Pulmonary artery endothelial cell (primary cell): ENCODE results near the gene AJAP1. TPM values are rescaled to one million over a fixed set of nuclear protein-coding genes. Genes with fewer than 3 reads are reported as not detected.

Experiments used
- DNase-seq: peaks from one replicate; pipeline ENCODE4 v3.0.0-alpha.2; 2011; ENCODE audit warnings: low read depth, low spot score
- total RNA-seq: library from RNA; depleted of rRNA; stranded (reverse); fragments of >200 nt; gene quantifications from 2 replicates; pipeline ENCODE4 v1.2.3, GENCODE V29; 2014

The AJAP1 gene
- total RNA-seq, 1 donor from 2014 or later = not detected

DNA sequence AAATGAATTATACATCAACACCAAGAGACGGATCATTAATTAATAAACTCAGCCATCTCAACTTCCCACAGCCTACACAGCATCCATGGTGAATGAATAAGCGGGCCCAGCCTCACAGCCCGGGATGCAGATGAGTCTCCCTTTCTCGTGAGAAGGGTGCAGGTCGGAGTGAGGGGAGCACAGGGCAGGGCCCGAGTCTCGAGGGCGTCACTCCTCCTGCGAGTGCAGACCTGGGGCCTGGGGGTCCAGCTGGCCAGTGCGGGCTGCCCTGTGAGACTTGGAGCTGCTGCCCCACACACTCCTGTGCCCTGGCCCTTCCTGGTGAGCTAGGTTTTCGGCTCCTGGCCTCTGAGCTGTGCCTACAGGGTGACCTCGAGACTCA lies 74.7 kb downstream of the AJAP1 start:
- no peak for DNase-seq

DNA sequence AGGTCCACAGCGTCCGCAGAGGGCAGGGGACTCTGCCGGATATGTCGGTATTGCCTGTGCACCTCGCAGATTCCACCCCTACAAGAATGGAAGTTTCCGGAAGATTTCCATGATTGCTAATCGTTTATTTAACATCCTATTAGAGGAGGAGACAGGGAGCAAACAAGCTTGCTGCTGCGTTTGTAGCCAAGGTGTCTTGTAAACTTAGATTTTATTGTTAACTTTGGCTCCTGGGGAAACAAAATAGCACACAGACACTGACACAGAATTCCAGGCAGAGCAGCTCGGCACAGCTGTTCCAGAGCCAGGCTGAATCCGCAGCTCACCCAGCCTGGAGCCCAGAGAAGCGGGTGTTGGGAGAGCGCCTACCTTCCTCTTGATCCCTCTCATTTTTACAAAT lies 75.7 kb downstream of the AJAP1 start:
- no peak for DNase-seq

DNA sequence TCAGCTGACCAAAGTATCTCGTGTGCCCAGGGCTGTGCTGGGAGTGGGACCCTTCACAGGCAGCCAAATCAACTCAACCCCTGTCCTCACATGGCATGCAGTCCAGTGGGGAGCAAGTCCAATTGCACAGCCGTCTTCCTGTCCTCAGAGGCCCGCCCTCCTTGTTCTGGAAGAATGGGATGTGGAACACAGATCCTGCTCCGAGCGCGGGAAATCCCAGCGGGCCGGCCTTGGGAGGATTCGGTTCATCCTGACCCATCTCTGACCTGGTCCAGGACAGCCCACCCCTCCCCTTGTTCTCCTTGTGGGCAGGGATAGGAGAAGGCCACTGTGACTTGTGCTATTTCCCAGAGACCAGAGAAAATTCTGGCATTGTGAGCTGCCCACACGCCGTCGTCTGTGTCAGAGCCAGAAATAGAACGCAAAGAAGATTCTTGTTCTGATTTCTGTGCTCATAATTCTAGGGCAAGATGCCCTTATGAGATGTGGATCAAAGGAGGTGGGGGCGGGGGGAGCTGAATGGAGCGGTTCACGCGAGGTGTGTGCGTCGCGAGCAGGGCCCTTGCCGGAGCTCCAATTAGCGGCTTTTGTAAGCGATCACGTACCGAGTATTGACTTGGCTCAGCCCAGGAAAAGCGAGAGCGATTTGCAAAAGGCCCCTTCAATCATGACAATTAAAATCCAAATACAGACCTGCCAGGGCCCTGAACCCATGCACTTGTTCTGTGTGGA lies 79.2 kb downstream of the AJAP1 start:
- DNase-seq = no peak

DNA sequence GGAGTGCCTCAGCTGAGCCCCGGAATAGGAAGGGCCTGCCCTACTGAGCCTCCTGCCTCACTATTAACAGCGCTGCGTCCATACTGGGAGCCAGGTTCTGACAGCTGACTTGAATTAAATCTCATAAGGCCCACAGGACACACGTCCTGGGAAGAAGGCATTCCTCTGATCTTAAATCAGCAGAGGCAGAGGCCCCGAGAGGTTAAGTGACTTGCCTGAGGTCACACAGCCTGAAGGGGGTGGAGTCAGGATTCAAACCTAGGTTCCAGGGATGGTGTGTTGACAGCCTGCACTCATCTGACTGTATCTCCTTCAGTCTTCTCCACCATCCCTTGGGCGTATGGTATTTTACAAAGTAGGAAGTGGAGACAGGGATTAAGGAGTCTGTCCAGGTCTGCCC lies 79.8 kb downstream of the AJAP1 start:
- DNase-seq = no peak

DNA sequence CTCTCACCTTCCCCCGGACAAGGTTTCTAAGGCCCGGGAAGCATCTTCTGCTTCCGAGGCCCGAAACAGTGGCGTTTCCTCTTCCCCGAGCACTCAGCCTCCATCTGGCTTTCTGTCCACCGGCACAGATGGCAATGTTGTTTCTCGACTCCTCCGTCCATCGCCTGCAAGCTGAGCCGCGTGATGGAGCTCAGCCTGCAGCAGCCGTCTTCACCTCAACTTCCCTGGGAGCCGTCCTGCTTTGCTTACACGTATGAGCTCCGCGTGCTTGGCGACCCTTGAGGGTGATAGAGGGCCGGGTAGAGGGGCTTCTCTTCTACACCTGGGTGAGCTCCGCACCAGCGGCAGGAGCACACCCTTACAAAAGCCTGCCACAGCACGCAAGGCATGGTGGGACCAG lies 80.4 kb downstream of the AJAP1 start:
- no peak for DNase-seq

DNA sequence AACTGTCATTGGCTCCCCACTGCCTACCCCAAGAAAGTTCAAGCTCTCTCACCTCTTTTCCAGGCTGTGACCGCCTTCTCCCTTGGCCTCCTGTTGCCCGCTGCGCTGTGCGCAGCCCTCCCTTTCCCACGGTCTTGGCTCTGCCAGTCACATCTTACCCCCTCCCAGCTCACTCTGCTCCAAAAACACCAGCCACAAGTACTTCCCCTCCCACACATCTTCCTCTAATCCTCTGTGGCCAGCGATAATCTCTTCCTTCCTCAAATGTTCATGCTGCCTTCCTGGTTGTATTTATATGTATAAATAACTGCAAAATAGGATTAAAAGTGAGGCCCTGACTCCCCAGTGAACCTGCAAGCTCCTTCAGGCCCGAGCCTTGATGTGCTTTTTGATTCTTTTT lies 81.8 kb downstream of the AJAP1 start:
- no peak for DNase-seq

DNA sequence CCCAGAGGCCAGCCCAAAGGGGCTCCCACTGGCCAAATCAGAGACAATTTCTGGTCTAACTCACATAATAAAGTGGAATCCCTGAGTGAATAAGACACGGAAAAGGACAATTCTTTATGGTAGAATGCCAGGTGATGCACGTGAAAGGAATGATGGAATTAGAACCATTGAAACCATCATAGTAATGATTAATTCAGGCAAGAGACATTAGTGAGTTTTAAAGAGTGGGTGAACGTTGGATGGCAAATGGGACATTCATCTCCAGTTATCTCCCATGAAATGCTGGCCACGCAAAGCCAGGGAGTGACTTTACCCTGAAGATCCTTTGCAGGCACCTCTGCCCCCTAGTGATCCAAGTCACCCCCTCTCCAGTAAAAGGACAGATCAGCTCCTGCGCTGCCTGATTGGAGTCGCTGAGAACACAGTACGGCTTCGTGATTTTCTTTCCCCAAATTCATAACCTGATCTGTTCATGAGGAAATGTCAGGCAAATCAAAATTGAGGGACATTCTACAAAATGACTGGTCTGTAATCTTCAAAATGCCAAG lies 87.5 kb downstream of the AJAP1 start:
- DNase-seq = no peak

DNA sequence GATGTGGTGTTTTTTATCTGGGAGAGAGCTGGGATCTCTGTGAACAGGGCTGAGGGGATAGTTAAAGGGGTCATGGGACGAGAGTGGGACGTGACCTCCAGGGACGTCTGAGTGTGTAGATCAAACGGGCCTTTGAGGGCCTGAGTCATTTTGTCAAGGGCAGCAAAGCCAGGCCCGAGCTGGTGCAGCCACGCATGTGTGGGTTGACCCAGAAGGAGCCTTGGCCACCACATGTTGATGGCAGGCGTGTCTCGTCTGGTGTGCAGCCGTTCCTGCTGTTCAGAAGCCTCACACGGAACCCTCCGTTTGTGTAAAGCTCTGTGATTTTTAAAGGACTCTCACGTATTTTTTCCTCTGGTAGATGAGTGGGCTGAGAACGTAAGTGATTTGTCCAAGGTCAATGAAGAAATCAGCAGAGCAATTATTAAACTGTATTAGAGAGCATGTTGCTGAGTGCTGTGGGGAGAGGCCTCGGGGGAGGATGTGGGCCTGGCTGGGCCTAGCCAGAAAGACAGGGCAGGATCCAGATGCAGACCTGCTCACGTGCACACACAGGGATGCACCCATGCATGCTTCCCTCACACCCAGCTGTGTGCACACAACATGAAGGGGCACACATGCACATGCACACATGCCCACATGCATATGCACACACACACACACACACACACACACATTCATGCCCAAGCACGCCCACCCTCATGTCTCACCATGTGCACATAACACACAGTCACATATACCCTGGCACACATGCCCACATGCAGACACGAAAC lies 89.8 kb downstream of the AJAP1 start:
- no peak for DNase-seq

DNA sequence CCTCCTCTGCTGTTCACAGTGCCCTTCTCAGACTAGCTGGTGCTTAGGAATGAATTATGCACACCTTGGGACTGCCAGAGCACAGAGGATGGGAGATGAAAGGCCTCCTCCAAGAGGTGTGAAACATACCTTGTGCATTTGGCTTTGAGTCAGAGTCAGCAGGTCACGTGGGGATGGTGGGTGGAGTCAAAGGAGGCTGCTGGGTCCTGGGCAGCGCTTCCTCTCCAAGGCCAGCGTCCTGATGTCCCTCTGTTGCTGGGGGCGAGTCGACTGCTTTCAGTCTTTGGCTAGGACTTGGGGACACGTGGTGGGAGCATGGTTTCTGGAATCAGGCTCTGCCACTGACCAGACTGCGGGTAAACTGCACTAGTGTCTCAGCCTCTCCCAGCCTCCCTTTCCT lies 91.2 kb downstream of the AJAP1 start:
- DNase-seq = no peak

DNA sequence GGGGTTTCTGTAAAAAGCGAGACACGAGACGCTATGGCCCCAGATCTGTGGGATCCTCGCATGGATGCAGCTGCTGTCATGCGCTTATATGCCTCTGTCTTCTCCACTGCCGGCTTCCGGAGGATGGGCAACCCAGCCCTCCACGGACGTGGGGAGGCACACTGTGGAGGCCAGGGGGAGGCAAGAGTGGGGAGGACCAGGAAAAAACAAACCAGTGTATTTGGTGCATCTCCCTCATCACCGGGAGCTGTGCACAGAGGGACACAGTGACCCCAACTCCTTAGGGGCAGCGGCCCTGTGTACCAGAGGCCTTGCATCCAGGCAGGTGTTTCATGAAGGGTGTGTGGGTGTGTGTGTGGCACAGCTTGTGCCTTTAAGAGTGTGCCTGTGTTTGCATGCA lies 95.0 kb downstream of the AJAP1 start:
- no peak for DNase-seq

DNA sequence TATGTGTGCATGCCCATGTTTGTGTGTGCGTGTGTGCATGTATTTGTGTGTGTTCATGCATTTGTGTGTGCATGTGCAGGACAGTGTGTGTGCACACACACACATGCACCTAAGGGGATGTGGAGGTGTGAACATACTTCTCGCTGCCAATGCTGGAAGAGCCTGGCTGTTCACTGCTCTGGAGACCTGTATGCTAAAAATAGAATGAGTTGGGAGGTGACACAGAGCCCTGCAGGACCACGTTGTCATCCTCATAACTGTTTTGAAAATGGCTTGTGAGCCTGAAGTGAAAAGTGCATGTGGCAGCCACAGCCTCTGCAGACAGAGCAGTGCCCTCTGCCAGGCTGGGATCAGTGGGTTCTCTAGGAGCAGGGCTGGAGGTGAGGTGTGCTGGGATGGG lies 95.8 kb downstream of the AJAP1 start:
- DNase-seq = no peak

DNA sequence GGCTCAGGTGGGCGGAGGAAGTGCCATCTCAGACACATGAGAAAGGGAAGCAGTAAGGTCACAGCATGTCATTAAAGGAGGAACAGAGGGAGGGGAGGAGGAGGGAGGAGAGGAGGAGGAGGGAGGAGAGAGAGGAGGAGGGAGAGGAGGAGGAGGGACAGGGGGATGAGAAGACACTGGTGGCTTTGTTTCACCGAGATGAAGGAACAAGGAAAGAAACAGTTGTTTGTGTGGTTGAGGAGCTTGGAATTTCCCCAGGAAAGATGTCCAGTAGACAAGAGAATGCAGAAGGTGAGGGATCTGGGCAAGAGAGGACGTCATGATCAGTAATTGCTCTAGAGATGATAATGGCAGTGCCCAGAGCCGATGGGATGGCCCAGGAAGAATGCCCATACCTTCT lies 97.7 kb downstream of the AJAP1 start:
- no peak for DNase-seq

DNA sequence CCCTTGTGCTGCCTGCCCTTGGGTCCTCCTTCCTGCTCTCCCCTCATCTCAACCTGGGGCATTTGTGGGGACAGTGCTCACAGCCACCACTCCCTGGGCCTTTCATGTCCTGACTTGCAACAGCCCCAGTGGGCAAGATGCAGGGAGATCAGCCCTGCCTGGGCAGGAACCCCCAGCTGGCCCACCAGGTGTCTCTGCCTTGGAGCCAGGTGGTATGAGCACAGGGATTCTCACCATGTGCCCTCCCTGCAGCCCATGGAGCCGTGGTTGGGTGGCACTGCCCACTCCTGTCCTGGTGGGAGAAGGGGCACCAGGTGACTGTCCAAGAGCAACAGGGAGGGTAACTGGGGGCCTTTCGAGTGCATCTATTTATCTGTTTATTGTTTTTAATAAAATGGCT lies 100.4 kb downstream of the AJAP1 start:
- DNase-seq = no peak

DNA sequence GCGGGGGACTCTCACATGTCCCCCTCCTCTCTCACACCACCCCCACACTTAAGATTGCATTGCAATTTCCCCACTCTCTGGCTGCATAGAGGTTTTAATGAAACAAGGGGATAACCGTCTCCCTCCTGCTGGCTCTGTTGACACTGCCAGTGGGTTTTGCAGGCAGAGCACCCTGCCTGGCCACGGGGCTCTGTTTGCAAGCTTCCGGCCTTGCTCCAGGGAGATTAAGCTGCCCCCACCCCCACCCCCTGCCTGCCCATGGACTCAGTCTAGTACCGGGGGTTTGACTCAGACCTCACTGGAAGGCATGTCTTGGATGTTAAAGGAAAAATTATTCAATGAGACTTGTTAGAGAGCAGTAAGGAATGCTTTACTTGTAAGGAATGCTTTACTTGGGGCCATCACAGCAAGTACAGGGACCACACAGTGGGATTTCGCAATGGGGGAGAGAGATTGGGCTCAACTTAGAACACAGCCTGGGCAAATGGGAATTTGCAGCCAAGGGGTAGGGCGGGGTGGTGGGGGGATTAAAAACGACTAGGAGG lies 101.0 kb downstream of the AJAP1 start:
- DNase-seq = no peak

DNA sequence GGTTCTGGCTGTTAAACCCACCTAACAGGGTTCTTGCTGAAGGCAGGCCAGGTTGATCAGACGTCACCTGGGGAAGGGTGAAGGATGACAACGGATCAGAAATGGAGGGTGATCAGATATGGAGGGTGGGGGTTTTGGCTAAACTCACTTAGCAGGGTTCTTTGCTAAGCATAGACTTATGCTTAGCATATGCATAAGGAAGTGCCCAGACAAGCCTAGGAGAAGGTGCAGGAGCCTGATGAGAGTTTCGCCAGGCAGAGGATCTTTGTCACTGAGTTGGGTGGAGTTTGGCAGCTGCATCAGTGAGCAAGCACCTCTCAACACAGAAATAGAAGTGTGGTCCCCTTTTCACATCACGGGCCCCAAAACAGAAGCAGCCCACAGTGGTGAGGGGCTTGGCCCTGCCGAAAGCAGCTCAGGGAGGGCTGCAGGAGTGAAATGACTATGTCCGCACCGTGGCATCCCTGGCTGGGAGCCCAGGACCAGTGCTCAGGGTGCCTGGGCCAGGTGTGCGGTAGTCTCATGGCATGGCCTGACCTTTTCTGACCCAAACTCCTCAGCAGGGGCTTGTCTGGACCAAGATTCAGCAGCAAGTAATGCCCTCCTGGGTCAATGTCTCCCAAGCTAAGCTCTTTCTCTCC lies 101.6 kb downstream of the AJAP1 start:
- DNase-seq = no peak

DNA sequence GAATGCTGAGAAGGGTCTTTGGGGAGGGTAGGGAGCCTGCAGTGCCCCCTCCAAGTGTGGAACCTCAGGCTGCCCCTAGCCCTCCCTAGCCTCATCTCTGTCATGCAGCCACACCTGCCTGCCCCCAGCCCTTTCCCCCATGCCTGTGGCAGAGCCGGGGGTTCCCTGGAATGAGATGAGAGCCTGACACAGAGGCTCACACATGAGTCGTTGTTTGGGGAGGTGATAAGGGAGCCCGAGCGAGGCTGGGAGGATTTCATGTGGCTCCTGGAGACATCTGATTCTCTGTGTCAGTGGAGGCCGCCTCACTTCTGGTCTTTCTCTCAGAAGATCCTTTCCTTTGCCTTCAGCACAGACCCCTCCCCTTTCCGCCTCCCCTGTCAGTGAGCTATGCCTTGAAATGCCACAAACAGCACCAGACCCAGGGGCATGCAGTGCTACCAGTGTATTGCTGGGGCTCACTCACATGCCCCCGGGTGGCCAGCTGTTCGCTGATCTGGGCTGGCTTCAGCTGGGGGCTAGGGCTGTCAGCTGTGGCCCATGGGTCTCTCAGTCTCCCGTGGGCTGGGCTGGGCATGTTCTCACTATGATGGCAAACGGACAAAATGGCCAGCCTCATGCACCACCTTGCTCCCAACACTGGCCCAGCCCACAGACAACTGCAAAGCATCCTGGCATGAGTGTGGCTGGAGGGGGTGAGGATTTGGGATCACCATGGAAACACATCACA lies 102.6 kb downstream of the AJAP1 start:
- DNase-seq = no peak

DNA sequence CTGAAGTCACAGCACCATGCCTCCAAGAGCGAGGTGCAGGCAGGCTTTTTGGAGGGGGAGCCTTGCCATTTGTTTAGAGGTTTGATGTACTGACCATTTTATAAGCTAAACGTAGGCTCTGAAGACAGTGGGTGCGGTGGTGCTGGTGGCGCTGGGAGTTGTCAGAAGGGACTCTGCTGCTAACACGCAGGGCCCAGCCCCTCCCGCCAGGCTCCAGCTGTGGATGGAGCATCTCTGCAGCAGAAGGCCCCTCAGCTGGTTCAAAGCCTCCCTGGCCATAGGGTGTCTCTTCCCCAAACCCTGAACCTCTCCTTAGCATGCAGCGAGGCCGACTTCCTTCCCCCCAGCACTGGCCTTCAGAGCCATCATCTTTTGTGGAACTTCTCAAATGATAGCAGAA lies 105.3 kb downstream of the AJAP1 start:
- no peak for DNase-seq

DNA sequence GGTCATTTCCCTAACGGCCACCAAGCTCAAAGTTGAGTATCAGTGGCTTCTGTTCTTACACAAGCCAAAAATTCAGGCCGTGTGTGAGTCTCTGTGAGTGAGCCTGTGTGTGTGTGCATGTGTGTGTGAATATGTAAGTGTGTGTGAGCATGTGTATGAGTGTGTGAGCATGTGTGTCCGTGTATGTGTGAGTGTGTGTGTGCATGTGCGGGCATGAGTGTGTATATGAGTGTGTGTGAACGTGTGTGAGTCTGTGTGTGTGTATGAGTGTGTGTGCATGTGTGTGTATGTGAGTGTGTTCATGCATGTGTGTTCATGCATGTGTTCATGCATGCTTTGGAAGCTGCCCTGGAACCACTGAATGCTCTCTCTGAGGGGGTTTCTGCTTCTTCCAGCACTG lies 105.7 kb downstream of the AJAP1 start:
- no peak for DNase-seq

DNA sequence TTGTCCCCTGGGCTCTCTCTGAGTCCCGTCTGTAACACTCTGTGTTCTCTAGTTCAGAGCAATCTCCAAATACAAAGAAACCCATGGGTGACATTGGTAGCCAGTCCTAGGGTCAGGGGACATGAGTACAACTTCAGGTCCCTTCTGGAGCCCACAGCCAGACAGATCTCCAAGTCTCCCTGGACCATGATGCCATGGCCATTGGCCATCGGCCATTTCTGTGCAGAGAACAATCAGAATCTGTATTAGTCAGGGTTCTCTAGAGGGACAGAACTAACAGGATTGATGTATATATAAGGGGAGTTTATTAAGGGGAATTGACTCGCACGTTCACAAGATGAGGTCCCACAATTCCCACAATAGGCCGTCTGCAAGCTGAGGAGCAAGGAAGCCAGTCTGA lies 106.9 kb downstream of the AJAP1 start:
- no peak for DNase-seq

DNA sequence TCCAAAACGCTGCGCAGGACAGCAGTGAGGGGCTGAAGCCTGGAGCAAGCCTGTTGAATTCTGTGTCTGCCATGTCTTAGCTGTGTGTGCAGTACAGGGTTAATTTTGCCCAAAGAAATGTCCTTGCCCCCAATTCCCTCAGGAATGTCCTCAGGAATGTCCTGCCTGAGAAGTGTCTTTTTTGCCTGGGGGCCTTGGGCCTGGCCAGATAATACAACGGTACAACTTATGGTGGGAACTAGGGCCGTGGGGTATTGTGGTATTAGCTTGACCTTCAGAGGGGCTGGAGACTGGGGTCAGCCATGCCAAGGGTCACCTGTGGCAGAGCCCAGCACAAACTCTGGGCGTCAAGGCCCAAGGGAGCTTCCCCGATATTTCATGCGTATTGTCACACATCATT lies 107.7 kb downstream of the AJAP1 start:
- DNase-seq = no peak

DNA sequence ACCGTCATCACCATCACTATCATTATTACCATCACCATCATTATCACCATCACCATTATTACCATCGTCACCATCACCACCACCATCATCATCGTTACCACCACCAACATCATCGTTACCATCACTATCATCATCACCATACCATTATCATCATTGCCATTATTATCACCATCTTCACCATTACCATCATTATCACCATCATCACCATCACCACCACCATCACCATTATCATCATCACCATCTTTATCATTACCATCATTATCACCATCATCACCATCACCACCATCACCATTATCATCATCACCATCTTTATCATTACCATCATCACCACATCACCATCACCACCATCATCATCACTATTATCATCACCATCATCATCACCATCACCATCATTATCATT lies 112.9 kb downstream of the AJAP1 start:
- no peak for DNase-seq

DNA sequence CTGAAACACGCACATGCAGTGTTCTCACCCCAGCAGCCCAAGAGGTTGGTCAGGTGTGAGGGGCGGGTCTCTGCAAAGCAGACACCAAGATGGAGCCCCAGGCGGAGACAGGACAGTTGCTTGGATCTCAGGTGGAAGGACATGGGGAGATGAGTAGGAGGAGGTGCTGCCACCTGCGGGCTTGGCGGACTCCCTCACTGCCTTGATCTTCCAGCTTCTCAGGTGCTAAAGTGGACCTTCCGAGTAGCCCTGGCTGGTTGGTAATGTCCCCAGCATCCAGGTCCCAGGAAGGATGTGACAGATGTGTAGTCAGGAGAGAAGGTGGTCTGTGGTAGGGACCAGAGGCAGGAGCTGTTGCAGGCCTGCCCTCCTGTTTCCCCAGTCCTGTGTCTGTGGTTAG lies 114.1 kb downstream of the AJAP1 start:
- no peak for DNase-seq
